Measurements from ENCODE around the gene CEP164.
A peak's percentile ranks its signal among the peaks of the same experiment; 100 is the strongest.

CEP164 gene

DNA sequence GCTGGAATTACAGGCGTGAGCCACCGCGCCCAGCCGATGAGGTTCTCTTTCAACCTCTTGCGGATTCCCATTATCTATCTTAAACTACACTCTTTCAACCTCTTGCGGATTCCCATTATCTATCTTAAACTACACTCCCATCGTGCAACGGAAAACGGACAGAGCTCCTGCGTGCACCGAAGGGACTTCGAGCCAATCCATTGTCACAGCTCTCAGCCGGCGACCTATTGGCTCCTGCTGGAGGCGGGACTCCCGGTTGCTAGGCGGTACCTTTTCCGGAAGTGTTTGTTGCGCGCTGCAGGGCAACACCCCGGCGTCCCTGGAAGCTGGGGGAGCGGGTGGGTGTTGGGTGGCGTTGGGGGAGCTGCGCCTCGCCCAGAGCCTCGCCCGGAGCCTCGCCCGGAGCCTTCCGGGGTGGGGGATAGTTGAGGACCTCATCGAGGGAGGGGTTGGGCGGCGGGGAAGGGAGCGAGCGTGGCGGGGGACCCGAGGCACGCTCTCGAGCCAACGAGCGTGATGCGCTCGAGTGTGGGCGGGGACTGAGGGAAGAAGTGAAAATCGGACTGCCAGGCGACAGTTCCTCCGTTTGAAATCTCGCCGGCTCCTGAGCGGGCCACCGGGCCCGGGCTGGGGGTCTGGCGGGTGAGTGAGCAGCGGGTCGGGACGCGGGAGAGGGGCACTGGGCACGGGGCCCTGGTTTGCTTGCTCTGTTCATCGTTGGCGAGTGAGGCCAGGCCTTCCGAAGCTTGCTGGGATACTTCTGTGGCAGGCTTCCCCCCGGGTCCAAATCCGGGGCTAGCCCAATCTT is at the start of gene CEP164:
CEP164 (plus strand) TSS at position 288 of the 808 bp plus-strand sequence. CDS start 10,733 bp downstream, outside the sequence.
- peak within 1 kb of the TSS; percentile 73 for H3K27ac Mint-ChIP-seq
- DNase-seq = peak; percentile 92
- H3K36me3 Mint-ChIP-seq (ENCODE audit: low read depth) = peaks cover 2% of the 10 kb centered on the region
- peaks cover 6% of the 10 kb centered on the region for H3K4me1 Mint-ChIP-seq
- H3K27me3 Mint-ChIP-seq = no peaks in the 10 kb centered on the region
- no peak within 1 kb of the TSS for H3K4me3 Mint-ChIP-seq
- H3K9me3 Mint-ChIP-seq = no peaks in the 10 kb centered on the region
- ATAC-seq = peak; percentile 97

DNA sequence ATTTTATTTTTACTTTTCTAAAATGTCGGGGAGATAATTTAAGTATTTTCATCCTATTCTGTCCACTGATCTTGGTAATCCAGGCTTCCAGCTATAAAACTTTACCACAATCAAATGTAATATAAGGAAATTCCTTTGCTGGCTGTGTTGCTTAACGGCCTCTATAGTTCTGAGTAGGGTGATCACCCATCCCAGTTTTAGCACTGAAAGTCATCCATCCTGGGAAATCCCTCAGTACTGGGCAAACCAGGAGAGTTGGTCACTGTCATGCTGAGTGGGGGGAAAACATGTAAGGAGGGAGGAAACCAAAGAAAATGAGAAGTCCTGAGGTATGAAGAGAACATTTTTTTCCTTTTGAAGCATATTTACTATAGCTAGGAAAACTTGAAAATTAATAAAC is 49.3 kb upstream of the CEP164 start:
- no peak overlapping the region for H3K27ac Mint-ChIP-seq
- no peaks in the 10 kb centered on the region for H3K27me3 Mint-ChIP-seq
- H3K9me3 Mint-ChIP-seq = no peaks in the 10 kb centered on the region
- H3K4me1 Mint-ChIP-seq = peaks cover 12% of the 10 kb centered on the region
- peaks cover 23% of the 10 kb centered on the region for H3K36me3 Mint-ChIP-seq (ENCODE audit: low read depth)
- no peak overlapping the region for H3K4me3 Mint-ChIP-seq
- DNase-seq (no peak), ATAC-seq (no peak)

DNA sequence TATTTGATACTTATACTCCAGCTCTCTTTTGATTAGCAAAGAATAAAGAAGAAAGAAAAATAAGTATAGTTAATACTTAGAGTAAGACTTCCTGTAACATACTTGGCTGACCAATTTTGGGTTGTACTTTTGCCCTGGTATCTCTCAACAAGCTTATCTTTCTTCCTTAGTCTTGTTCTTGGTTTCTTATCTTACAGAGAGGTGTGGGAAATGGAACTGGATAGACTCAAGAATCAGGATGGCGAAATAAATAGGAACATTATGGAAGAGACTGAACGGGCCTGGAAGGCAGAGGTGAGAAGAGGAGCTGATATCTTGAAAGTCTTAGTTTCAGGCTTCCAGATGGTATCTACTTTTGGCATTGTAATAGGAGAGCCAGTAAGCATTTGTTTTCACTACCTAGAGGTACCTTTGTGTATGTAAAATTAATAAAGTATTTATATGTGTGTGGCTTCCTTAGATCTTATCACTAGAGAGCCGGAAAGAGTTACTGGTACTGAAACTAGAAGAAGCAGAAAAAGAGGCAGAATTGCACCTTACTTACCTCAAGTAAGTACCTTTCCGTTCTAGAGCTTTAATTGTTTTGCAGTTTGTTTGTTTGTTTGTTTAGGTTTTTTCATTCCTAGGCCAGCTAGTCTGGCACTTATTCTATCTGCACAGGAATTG is 47.8 kb upstream of the CEP164 start:
- H3K36me3 Mint-ChIP-seq (ENCODE audit: low read depth) = peaks cover 22% of the 10 kb centered on the region
- ATAC-seq = no peak
- H3K27ac Mint-ChIP-seq = no peak overlapping the region

DNA sequence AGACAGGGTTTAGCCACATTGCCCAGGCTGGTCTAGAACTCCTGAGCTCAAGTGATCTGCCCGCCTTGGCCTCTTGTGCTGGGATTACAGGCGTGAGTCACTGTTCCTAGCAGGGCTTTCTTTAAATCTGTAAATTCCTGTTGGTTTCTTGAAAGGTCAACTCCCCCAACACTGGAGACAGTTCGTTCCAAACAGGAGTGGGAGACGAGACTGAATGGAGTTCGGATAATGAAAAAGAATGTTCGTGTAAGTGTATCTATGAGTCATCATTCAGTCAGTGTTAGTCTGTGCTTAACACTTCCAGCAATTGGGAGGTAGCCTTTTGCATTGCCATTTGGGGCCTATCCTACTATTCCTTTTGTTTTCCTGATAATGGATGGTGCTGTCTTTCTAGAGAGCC is 46.5 kb upstream of the CEP164 start:
- Mint-ChIP-seq H3K9me3 (no peaks in the 10 kb centered on the region), H3K27ac (no peak overlapping the region), H3K4me3 (no peak overlapping the region), H3K4me1 (peaks cover 5% of the 10 kb centered on the region), H3K27me3 (no peaks in the 10 kb centered on the region), H3K36me3 (ENCODE audit: low read depth) (peaks cover 17% of the 10 kb centered on the region)
- DNase-seq = no peak
- no peak for ATAC-seq

More for the DNA sequence above, 47.8 kb upstream of the CEP164 start:
- no peak for DNase-seq
- peaks cover 12% of the 10 kb centered on the region for H3K4me1 Mint-ChIP-seq
- no peak overlapping the region for H3K4me3 Mint-ChIP-seq
- H3K27me3 Mint-ChIP-seq = no peaks in the 10 kb centered on the region
- H3K9me3 Mint-ChIP-seq = no peaks in the 10 kb centered on the region

DNA sequence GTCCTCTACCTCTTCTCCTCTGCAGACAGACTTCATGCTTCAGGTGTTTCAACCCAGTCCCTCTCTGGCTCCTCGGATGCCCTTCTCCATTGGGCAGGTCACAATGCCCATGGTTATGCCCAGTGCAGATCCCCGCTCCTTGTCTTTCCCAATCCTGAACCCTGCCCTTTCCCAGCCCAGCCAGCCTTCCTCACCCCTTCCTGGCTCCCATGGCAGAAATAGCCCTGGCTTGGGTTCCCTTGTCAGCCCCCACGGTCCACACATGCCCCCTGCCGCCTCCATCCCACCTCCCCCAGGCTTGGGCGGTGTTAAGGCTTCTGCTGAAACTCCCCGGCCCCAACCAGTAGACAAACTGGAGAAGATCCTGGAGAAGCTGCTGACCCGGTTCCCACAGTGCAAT is 45.8 kb upstream of the CEP164 start:
- Mint-ChIP-seq H3K36me3 (ENCODE audit: low read depth) (peaks cover 21% of the 10 kb centered on the region), H3K9me3 (no peaks in the 10 kb centered on the region), H3K27ac (no peak overlapping the region), H3K4me1 (peaks cover 5% of the 10 kb centered on the region), H3K4me3 (no peak overlapping the region), H3K27me3 (no peaks in the 10 kb centered on the region)
- ATAC-seq = no peak
- DNase-seq = no peak

DNA sequence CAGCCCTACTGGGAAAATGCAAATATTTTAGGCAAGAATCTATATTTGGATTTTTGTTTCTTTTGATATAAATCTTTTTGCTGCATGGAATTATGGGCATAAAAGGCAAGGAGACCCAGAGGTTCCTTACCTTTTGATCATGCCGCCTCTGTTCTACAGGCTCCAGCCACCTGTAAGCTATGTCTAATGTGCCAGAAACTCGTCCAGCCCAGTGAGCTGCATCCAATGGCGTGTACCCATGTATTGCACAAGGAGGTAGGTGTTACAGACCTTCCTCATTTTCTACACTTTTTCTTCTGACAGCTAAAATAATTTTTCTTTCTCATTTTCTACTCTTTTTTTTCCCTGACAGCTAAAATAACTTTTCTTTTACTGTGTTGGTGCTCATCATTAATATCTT is 44.7 kb upstream of the CEP164 start:
- Mint-ChIP-seq H3K9me3 (no peaks in the 10 kb centered on the region), H3K4me3 (no peak overlapping the region), H3K36me3 (ENCODE audit: low read depth) (peaks cover 21% of the 10 kb centered on the region), H3K4me1 (peaks cover 5% of the 10 kb centered on the region), H3K27me3 (no peaks in the 10 kb centered on the region), H3K27ac (no peak overlapping the region)
- DNase-seq (no peak), ATAC-seq (no peak)

DNA sequence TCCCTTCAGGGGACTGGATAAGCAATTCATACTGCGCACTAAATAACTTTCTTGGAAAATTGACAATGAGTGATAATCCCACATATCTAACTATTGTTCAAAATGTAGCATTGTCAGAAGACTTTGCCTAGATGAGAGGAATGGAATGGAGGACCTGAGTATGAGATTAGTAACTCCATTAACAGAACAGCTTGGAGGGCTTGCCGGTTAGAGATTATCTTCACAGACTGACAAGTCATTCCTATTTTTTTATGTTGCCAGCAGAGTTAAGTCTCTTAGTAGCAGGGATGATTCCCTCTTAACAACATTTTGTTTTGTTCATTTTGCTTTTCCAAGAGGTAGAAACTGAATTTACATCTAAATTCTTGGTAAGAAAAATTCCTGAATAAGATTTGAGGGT is 43.6 kb upstream of the CEP164 start:
- no peaks in the 10 kb centered on the region for H3K27me3 Mint-ChIP-seq
- DNase-seq = no peak
- H3K36me3 Mint-ChIP-seq (ENCODE audit: low read depth) = peaks cover 25% of the 10 kb centered on the region

DNA sequence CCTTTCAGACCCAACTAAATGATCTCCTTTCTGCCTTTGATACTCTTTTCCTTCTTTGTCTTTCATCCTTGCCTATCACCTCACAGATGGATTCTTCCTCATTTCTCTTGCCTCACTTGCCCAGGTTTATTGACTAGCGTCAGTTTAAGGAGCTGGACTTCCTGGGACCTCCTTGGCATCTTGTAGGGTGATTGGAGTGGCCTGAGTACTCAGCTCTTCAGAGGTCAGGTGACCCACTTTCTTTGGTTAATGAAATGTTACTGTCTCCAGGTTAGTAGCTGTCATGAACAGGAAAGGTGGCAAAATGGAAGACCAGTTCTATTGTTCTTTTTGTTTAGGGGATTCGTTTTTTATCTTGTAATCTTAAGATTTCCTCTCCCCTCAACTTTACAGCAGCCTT is 41.1 kb upstream of the CEP164 start:
- ATAC-seq (no peak), DNase-seq (no peak)
- H3K27ac Mint-ChIP-seq = no peak overlapping the region
- H3K4me3 Mint-ChIP-seq = no peak overlapping the region
- H3K27me3 Mint-ChIP-seq = no peaks in the 10 kb centered on the region
- no peaks in the 10 kb centered on the region for H3K9me3 Mint-ChIP-seq
- peaks cover 19% of the 10 kb centered on the region for H3K36me3 Mint-ChIP-seq (ENCODE audit: low read depth)
- H3K4me1 Mint-ChIP-seq = no peaks in the 10 kb centered on the region

More for the DNA sequence above, 43.6 kb upstream of the CEP164 start:
- Mint-ChIP-seq H3K4me1 (peaks cover 5% of the 10 kb centered on the region), H3K9me3 (no peaks in the 10 kb centered on the region), H3K4me3 (no peak overlapping the region), H3K27ac (no peak overlapping the region)
- no peak for ATAC-seq

DNA sequence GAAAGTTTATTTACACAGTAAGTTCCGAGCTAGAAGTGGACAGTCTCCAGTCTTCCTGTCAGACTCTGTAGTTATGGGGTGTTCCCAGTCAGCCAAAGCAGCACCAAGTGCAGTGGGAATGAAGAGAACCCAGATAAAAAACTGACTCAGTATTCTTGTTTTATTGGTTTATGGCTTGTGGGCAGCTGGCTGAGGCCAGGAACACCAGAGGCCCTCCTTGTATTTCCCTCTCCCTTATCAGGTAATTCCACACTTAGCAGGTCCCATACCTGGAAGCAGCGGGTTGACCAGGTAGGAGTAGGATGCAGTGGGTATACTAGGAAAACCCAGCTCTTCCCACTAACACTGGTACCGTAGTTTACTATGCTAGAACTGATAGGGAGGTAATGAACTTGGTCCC is 40.0 kb upstream of the CEP164 start:
- H3K27ac Mint-ChIP-seq = no peak overlapping the region
- H3K9me3 Mint-ChIP-seq = no peaks in the 10 kb centered on the region
- no peaks in the 10 kb centered on the region for H3K4me1 Mint-ChIP-seq
- no peaks in the 10 kb centered on the region for H3K27me3 Mint-ChIP-seq
- H3K4me3 Mint-ChIP-seq = no peak overlapping the region
- peaks cover 12% of the 10 kb centered on the region for H3K36me3 Mint-ChIP-seq (ENCODE audit: low read depth)
- ATAC-seq = no peak
- no peak for DNase-seq

DNA sequence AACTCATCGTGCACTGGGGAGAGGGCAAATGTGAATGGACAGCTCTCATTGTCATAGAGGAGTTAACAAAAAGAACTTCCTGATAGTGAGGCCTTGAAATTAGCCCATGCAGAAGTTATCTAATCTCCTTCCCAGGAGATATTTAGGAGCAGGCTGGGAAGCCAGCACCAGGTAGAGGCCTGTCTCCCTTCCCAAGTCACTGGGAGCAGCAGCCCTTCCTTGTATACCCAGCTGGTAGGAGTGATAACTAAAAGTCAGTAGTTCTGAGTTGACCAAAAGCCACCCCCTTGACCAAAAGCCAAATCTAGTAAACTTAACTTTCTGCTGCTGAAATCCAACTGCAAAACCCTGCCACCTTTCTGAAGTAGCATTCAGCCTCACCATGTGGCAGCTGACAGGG is 37.9 kb upstream of the CEP164 start:
- Mint-ChIP-seq H3K4me3 (no peak overlapping the region), H3K27ac (no peak overlapping the region), H3K4me1 (no peaks in the 10 kb centered on the region), H3K27me3 (no peaks in the 10 kb centered on the region), H3K9me3 (no peaks in the 10 kb centered on the region), H3K36me3 (ENCODE audit: low read depth) (peaks cover 8% of the 10 kb centered on the region)
- ATAC-seq (no peak), DNase-seq (no peak)

DNA sequence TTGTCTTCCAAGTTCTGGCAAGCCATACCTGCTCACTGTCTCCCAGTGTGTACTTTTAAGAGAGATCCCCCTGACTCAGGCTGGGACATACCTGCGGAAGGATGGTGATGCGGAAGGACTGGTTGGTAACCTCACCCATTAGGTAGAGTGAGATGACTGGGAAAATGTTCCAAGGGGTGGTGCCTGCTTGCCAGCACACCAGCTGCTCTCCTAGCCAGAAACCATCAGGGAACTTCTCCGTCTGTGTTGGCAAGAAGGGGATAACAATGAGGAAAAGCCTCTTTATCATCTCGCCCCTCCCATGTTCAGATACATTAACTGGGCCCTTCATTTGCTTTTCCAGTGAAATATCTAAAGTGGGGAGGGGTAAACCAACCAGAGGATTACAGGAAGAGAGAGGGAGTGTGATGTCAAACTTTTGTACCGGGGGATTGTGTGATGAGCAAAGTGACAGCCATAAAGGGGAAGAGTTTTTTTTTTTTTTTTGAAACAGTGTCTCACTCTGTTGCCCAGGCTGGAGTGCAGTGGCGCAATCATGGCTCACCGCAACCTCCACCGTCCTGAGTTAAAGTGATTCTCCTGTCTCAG is 36.8 kb upstream of the CEP164 start, which contains the start of gene BACE1-AS:
BACE1-AS (plus strand) TSS at position 538 of the 588 bp plus-strand sequence.
- no peak within 1 kb of the TSS for H3K27ac Mint-ChIP-seq
- ATAC-seq = no peak
- no peaks in the 10 kb centered on the region for H3K4me1 Mint-ChIP-seq
- no peak within 1 kb of the TSS for H3K4me3 Mint-ChIP-seq
- H3K36me3 Mint-ChIP-seq (ENCODE audit: low read depth) = peaks cover 8% of the 10 kb centered on the region
- no peaks in the 10 kb centered on the region for H3K27me3 Mint-ChIP-seq
- no peak for DNase-seq
- H3K9me3 Mint-ChIP-seq = no peaks in the 10 kb centered on the region

DNA sequence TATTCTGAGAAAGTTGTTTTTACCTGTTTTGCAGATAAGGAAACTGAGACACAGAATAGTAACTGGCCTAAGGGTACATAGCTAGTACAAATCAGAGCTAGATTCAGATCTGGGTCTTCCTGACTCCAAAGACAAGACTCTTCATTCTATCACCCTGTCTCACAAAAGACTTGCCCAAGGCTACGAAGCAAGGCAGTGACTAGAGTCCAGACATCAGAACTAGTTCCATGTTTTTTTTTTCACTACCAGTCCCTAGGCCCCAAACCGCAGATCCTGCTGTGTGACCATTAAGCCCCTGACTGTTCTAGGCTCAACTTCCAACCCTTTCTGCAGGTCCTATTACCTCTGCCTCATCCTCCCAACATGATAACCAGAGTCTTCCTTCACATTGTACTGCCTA is 35.0 kb upstream of the CEP164 start:
- no peak overlapping the region for H3K27ac Mint-ChIP-seq
- H3K27me3 Mint-ChIP-seq = no peaks in the 10 kb centered on the region
- H3K9me3 Mint-ChIP-seq = no peaks in the 10 kb centered on the region
- DNase-seq = no peak
- peaks cover 4% of the 10 kb centered on the region for H3K36me3 Mint-ChIP-seq (ENCODE audit: low read depth)
- no peaks in the 10 kb centered on the region for H3K4me1 Mint-ChIP-seq
- H3K4me3 Mint-ChIP-seq = no peak overlapping the region
- no peak for ATAC-seq

DNA sequence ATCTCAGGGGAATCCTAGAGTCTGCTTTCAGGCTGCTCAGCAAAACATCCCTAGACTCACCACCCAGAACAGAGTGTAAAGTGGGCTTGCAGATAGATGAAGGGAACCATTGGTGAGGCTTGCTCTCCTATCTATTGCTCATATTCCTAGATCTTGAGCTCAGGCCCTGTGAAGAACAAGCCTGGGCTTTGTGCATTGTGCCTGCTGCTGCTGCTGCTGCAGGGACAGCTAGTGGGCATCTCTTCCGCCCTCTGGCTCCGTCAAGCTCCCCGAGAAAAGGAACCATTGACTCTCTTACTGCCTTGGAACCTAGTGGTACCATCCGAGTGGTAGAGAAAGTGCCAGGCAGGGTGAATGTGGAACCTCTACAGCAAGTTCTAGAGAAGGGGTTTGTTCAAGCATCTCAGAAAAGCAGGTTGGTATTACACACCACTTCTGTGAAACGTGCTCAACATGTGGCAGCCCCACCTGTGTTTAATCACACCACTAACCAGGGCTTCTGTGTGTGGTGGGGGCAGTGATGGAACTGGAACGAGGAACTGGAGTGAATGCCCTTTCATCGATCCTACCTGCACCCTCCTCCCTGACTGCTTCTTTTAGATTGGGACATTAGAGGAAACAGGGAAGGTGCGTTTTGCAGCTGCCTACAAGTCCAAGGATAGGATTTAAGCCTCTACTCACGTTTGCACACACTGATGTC is 32.1 kb upstream of the CEP164 start:
- no peak overlapping the region for H3K27ac Mint-ChIP-seq

DNA sequence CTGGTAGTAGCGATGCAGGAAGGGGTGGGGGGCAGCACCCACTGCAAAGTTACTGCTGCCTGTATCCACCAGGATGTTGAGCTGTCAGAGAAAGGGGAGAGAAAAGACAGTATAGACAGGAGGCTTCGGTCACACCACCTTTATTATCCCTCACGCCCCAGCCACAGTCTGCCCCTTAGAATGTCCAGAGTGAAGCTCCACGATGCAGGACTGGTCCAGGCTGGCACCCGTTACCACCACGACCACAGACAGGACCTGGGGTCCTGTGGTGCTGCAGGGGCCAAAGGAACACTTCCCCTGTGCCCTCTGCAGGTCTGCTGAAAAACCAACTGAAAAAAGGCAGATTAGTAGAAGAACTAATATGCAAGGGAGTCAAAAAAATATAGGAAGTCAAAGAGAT is 30.8 kb upstream of the CEP164 start:
- H3K36me3 Mint-ChIP-seq (ENCODE audit: low read depth) = no peaks in the 10 kb centered on the region
- H3K4me1 Mint-ChIP-seq = no peaks in the 10 kb centered on the region
- ATAC-seq (no peak), DNase-seq (no peak)
- H3K27ac Mint-ChIP-seq = no peak overlapping the region
- no peaks in the 10 kb centered on the region for H3K27me3 Mint-ChIP-seq
- H3K9me3 Mint-ChIP-seq = no peaks in the 10 kb centered on the region
- H3K4me3 Mint-ChIP-seq = no peak overlapping the region

More for the DNA sequence above, 32.1 kb upstream of the CEP164 start:
- H3K4me1 Mint-ChIP-seq = no peaks in the 10 kb centered on the region
- H3K9me3 Mint-ChIP-seq = no peaks in the 10 kb centered on the region
- DNase-seq (no peak), ATAC-seq (no peak)
- H3K36me3 Mint-ChIP-seq (ENCODE audit: low read depth) = no peaks in the 10 kb centered on the region
- H3K4me3 Mint-ChIP-seq = no peak overlapping the region
- no peaks in the 10 kb centered on the region for H3K27me3 Mint-ChIP-seq
